GM04503 (cell line): Measurements from ENCODE around the gene MED8.

Experiments
- DNase-seq: peaks from one replicate; pipeline ENCODE4 v3.0.0-alpha.2; 2012; ENCODE audit warnings: low read depth

The MED8 gene

DNA sequence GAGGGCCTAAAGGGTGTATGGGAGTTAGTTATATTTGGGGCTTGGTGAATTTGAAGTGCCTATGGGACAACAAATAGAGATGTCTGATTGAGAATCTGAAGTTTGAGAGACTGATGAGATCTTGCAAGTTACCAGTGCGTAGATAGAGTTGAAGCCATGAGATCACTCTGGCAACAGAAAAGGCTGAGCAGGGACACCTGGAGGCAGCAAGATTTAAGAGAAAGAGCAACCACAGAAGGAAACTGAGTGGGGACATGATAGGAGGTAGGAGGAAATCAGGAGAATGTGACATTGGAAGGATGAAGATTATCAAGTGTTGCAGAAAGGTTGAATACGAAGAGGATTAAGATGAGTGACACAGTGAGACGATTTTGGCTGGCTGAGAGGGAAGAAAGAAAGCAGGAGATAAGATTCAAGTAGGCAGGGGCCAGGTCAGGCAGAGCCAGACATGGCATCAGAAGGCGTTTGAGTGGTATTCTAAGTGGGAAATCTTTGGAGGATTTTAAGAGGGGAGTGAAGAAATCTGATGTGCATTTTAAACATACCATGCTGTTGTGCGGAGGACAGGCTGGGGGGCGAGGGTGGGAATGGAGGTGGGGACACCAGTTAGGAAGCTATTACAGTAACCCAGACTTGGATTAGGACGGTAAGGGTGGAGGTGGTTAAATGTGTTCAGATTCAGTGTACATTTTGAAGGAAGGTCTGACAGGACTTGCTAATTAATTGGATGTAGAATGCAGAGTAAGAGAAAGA is 55.0 kb downstream of the MED8 start:
- DNase-seq: no peak
